Measurements from ENCODE around the gene KLF11. TPM values are rescaled to one million over a fixed set of nuclear protein-coding genes. Genes with fewer than 3 reads are reported as not detected.
A peak's percentile ranks its signal among the peaks of the same experiment; 100 is the strongest.

The KLF11 gene
- total and polyA plus RNA-seq, 9 donors, result 12.5 to 24.3 (median 21.4) TPM

DNA sequence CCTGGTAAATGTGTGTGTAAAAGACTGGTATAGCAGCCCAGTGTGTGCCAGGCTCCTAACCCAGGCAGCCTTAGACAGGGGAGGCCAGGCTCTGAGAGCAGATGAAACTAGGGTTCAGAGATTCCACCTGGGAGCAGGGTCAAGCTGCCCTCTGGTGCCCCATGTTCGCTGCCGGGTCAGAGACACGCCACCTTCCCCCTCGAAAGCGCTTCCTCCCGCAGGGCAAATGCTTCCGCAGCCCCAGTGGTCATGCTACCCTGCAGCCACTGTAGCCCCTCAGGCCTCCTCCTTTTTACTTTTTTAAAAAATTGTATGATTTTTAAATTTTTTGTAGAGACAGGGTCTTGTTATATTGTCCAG, 10.6 kb upstream of the KLF11 start:
- no peaks in the 10 kb centered on the region for H3K36me3 ChIP-seq (ENCODE audit: control insufficient read depth, insufficient read depth, low read length)
- H3K9me3 ChIP-seq (replicated peaks; ENCODE audit: control insufficient read depth, low read depth, low read length), result no peaks in the 10 kb centered on the region
- H3K4me1 ChIP-seq (ENCODE audit: control insufficient read depth, insufficient read depth, low read length), result peaks cover 44% of the 10 kb centered on the region
- H3K27ac ChIP-seq (ENCODE audit: low read length), result no peak overlapping the region
- H3K27me3 ChIP-seq (ENCODE audit: control insufficient read depth, insufficient read depth, low read length), result no peaks in the 10 kb centered on the region
- 88% methylated on average over 4 of the region's 7 CpGs for WGBS (ENCODE audit: insufficient coverage)
- no peak overlapping the region for H3K4me3 ChIP-seq (ENCODE audit: low read length)
- no peak for DNase-seq

DNA sequence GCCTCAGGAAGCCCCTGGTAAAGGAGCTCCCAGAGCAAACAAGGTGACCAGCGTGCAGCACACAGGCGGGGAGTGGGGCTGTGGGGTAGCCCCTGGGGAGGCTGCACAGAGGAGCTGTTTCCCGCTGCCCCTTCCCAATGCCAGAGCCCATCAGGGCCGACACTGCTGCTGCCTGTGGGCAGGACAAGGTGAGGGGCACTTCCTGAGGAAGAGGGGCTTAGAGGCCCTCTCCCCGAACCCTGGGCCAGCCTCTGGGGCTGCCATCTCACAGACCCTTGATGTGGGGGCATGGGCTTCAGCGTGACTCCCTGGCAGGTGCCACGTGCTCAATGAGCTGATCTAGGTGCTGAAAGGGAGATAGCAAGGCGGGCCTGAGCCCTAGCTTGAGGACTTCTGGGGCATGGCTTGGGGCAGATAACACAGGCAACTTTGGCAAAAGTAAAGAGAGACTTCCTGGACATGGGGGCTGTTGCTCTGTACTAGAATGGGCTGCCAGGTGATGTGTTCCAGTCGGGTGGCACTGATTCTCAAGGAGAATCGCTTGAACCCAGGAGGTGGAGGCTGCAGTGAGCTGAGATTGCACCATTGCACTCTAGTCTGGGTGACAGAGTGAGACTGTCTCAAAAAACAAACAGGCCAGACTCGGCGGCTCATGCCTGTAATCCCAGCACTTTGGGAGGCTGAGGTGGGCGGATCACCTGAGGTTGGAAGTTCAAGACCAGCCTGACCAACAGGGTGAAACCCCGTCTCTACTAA, 9.9 kb upstream of the KLF11 start:
- no peak overlapping the region for H3K4me3 ChIP-seq (ENCODE audit: low read length)
- peaks cover 44% of the 10 kb centered on the region for H3K4me1 ChIP-seq (ENCODE audit: control insufficient read depth, insufficient read depth, low read length)
- no peak overlapping the region for H3K27ac ChIP-seq (ENCODE audit: low read length)
- no peaks in the 10 kb centered on the region for H3K9me3 ChIP-seq (replicated peaks; ENCODE audit: control insufficient read depth, low read depth, low read length)
- H3K27me3 ChIP-seq (ENCODE audit: control insufficient read depth, insufficient read depth, low read length), result no peaks in the 10 kb centered on the region
- DNase-seq, result no peak
- H3K36me3 ChIP-seq (ENCODE audit: control insufficient read depth, insufficient read depth, low read length), result no peaks in the 10 kb centered on the region
- WGBS (ENCODE audit: insufficient coverage), result 76% methylated on average over 10 of the region's 14 CpGs

DNA sequence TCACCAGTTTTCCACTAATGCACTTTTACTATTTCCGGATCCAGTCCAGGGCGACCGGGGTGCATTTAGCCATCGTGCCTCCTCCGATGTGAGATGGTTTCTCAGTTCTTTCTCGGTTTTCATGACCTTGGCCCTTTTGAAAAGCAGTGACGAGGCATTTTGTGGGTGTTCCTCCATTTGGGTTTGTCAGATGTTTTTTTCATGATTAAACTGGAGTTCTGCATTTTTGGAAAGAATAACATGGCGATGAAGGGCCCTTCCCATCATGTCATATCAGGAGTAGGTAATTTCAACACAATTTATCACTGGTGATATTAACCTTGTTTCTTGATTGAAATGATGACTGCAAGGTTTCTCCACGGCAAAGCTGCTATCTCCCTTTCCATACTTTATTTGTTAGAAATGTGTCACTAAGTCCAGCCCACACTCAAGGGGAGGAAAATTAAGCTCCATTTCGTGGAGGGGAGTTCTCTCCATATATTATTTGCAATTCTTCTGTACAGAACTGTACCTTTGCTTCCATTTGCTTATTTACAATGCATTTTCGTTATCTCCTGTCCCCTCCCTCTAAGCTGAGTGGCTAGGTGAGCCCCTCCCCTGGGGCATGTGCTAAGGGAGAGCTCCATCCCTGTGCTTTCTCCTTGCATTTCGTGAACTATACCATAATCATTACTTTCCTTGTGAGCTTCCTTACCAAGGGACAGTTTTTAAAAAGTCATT, 8.9 kb upstream of the KLF11 start:
- WGBS (ENCODE audit: insufficient coverage), result 50% methylated on average over 1 of the region's 12 CpGs
- H3K9me3 ChIP-seq (replicated peaks; ENCODE audit: control insufficient read depth, low read depth, low read length), result no peaks in the 10 kb centered on the region
- H3K4me1 ChIP-seq (ENCODE audit: control insufficient read depth, insufficient read depth, low read length), result peaks cover 34% of the 10 kb centered on the region
- no peak overlapping the region for H3K4me3 ChIP-seq (ENCODE audit: low read length)
- no peak for DNase-seq
- H3K27me3 ChIP-seq (ENCODE audit: control insufficient read depth, insufficient read depth, low read length), result no peaks in the 10 kb centered on the region
- no peak overlapping the region for H3K27ac ChIP-seq (ENCODE audit: low read length)
- H3K36me3 ChIP-seq (ENCODE audit: control insufficient read depth, insufficient read depth, low read length), result no peaks in the 10 kb centered on the region

DNA sequence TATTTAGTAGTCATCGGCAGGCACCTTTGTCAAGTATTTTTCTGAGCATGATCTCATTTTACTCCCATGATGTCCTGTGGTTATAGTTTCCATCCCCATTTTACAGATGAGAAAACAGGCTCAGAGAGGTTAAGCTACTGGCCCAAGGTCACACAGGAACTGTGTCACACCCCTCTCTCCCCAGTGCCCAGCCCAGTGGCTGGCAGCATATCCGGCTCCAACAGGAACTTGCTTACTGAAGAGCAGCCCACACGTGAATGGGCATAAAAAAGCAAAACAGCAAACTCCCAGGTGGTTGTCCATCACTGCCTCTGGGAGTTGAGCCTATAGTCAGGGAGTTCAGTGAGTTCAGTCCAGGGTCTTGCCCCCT, 8.3 kb upstream of the KLF11 start:
- DNase-seq, result no peak
- WGBS (ENCODE audit: insufficient coverage), result no CpG with 5 or more reads among the region's 3 CpGs
- Histone ChIP-seq H3K4me1 (ENCODE audit: control insufficient read depth, insufficient read depth, low read length) (peaks cover 29% of the 10 kb centered on the region), H3K36me3 (ENCODE audit: control insufficient read depth, insufficient read depth, low read length) (no peaks in the 10 kb centered on the region), H3K9me3 (replicated peaks; ENCODE audit: control insufficient read depth, low read depth, low read length) (no peaks in the 10 kb centered on the region), H3K27ac (ENCODE audit: low read length) (no peak overlapping the region), H3K27me3 (ENCODE audit: control insufficient read depth, insufficient read depth, low read length) (no peaks in the 10 kb centered on the region), H3K4me3 (ENCODE audit: low read length) (no peak overlapping the region)

DNA sequence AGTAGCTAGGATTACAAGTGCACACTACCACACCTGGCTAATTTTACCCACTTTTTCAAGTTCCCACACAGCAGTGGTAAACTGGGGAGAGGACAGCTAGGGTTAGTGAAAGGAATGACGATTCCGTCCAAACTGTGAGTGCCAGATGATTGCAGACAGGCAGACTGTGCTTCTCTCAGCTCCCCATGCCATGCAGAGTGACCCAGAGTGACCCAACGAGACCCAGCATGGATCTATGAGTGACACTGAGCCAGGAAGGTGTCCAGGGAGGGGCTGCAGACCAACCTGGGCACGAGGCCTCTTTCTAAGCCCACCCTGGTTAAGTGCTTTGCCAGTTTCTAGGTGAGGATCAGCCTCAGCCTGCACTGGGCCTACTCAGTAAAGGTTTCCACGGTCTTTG, 7.7 kb upstream of the KLF11 start:
- Histone ChIP-seq H3K9me3 (replicated peaks; ENCODE audit: control insufficient read depth, low read depth, low read length) (no peaks in the 10 kb centered on the region), H3K27ac (ENCODE audit: low read length) (no peak overlapping the region), H3K4me1 (ENCODE audit: control insufficient read depth, insufficient read depth, low read length) (peaks cover 25% of the 10 kb centered on the region), H3K36me3 (ENCODE audit: control insufficient read depth, insufficient read depth, low read length) (no peaks in the 10 kb centered on the region), H3K4me3 (ENCODE audit: low read length) (no peak overlapping the region), H3K27me3 (ENCODE audit: control insufficient read depth, insufficient read depth, low read length) (no peaks in the 10 kb centered on the region)
- no peak for DNase-seq
- WGBS (ENCODE audit: insufficient coverage), result 62% methylated on average over 5 of the region's 5 CpGs

DNA sequence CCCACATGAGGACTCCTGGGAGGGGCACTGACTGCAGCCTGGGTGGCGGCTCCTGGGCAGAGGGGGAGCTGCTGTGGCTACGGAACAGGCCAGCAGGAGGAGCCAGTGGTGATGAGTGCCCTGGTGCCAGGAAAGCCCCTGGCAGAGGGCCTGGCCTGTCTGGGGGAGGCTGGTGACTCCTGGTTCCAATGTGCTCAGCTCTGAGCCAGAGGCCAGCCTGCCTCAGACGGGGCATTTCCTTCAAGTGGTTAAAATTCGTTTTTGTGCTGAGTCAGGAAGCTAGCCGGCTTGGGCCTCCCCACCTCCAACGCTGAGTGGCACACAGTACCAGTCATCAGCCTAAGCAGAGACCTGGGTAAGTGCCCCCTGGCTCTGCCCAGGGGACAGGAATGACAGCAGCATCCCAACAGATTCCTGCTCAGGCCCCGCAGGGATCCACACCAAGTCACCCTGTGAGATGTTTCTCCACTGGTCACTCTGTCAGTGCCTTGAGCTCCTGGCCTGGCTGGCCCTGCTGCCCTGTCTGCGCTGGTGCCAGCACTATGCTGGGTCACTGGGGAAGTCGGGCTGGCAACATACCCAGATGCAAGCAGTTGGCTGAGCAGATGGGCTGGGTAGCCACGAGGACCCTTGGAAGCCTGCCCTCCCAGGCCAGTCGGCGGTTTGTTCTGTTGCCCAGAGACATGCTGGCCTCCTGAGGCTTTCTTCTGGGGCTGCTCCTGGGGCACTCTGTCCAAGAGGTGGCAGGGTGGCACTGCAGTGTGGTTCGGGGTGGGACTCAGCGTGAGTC, 7.1 kb upstream of the KLF11 start:
- Histone ChIP-seq H3K27me3 (ENCODE audit: control insufficient read depth, insufficient read depth, low read length) (no peaks in the 10 kb centered on the region), H3K4me3 (ENCODE audit: low read length) (no peak overlapping the region), H3K9me3 (replicated peaks; ENCODE audit: control insufficient read depth, low read depth, low read length) (no peaks in the 10 kb centered on the region), H3K36me3 (ENCODE audit: control insufficient read depth, insufficient read depth, low read length) (no peaks in the 10 kb centered on the region), H3K27ac (ENCODE audit: low read length) (peak overlapping the region; percentile 74), H3K4me1 (ENCODE audit: control insufficient read depth, insufficient read depth, low read length) (peaks cover 25% of the 10 kb centered on the region)
- 67% methylated on average over 10 of the region's 14 CpGs for WGBS (ENCODE audit: insufficient coverage)
- peak; percentile 63 for DNase-seq

DNA sequence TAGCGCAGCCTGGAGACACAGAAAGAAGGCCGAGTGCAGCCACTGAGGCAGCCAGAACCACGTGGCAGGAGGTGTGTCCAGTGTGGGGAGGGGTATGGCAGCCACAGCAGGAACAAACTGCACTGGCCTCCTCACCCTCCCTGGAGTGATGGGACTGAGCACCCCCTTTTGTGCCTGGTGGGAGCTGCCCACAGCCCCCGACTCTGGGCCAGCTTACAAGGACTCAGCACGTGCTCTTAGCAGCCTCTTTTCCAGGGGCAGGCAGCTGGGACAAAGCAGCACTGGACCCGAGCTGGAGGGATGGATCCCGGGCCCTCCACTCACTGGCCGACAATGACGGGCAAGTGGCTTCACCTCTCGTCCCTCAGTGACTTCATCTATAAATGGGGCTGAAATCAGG, 5.2 kb upstream of the KLF11 start:
- H3K36me3 ChIP-seq (ENCODE audit: control insufficient read depth, insufficient read depth, low read length), result no peaks in the 10 kb centered on the region
- no peak overlapping the region for H3K4me3 ChIP-seq (ENCODE audit: low read length)
- 72% methylated on average over 10 of the region's 10 CpGs for WGBS (ENCODE audit: insufficient coverage)
- peaks cover 37% of the 10 kb centered on the region for H3K4me1 ChIP-seq (ENCODE audit: control insufficient read depth, insufficient read depth, low read length)
- H3K27ac ChIP-seq (ENCODE audit: low read length), result no peak overlapping the region
- no peaks in the 10 kb centered on the region for H3K9me3 ChIP-seq (replicated peaks; ENCODE audit: control insufficient read depth, low read depth, low read length)
- DNase-seq, result no peak
- H3K27me3 ChIP-seq (ENCODE audit: control insufficient read depth, insufficient read depth, low read length), result no peaks in the 10 kb centered on the region

DNA sequence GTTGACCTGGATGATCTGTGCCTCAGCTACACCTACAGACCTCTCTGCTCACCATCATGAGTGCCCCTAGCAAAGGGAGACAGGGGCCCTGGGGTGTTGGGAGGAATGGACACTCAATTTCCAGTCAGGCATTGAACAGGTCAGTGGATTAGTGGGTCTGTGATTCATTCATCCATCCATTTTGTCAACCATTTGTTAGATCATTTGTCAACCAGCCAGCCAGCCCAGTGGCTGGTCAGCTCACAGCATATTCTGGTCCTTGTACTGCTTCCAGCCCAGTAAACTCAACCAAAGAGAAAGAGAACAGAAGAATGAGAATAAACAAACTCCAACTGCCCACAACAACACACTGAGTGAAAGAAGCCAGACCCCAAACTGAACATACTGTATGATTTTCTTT, 4.6 kb upstream of the KLF11 start:
- H3K27ac ChIP-seq (ENCODE audit: low read length), result no peak overlapping the region
- no peaks in the 10 kb centered on the region for H3K36me3 ChIP-seq (ENCODE audit: control insufficient read depth, insufficient read depth, low read length)
- no peak for DNase-seq
- H3K4me1 ChIP-seq (ENCODE audit: control insufficient read depth, insufficient read depth, low read length), result peaks cover 37% of the 10 kb centered on the region
- no peaks in the 10 kb centered on the region for H3K9me3 ChIP-seq (replicated peaks; ENCODE audit: control insufficient read depth, low read depth, low read length)
- H3K27me3 ChIP-seq (ENCODE audit: control insufficient read depth, insufficient read depth, low read length), result no peaks in the 10 kb centered on the region
- no peak overlapping the region for H3K4me3 ChIP-seq (ENCODE audit: low read length)

DNA sequence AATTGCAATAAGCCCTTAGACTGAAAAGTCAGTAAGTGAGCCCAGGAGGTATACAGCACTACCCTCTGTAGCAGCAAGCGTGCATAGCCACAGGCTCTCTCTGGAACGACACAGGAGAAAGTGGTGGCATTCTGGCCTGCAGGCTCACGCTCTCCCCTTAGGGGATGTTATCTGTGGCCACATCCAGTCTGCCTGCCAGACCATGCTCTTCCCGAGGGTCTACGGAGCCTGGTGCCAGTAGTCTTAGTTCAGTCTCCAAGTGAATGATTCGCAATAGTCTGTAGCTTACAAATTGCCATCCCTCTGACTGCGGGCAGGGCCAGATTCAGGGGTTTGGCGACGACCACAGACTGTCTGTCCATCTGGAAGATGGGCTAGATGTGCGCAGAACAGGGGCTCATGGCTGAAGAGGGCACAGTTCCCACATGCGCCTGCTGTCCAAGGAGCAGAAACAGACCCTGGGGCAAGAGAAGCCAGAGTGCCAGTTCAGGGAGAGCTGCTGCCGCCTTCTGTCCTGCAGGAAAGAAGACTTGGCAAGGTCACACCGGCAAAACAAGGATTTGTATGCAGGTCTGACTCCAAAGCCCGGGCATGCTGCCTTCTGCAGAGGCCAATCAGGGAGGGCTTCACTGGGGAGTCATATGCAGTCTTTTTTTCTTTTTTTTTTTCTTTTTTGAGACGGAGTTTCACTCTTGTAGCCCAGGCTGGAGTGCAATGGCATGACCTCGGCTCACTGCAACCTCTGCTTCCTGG, 3.5 kb upstream of the KLF11 start:
- no peak overlapping the region for H3K27ac ChIP-seq (ENCODE audit: low read length)
- peaks cover 44% of the 10 kb centered on the region for H3K4me1 ChIP-seq (ENCODE audit: control insufficient read depth, insufficient read depth, low read length)
- WGBS (ENCODE audit: insufficient coverage), result 79% methylated on average over 15 of the region's 16 CpGs

DNA sequence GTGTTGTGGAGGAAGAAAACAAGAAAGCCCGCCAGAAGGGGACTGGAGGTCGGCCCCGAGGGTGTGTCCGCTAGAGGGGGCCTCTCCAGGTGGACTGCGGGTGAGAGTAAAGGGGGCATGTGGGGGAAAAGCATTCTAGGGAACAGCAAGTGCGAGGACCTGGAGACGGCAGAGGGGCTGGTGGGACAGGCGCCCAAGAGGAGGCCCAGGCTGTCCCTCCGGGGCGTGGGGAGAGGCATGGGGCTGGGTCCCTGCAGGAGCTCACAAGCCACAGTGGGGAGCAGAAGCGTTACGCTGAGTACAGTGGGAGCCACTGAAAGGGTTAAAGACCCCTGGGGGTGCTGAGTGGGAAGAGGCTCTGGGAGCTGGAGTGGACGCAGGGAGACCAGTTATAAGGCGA, 1.6 kb upstream of the KLF11 start:
- no peaks in the 10 kb centered on the region for H3K9me3 ChIP-seq (replicated peaks; ENCODE audit: control insufficient read depth, low read depth, low read length)
- peaks cover 14% of the 10 kb centered on the region for H3K36me3 ChIP-seq (ENCODE audit: control insufficient read depth, insufficient read depth, low read length)
- no peak overlapping the region for H3K4me3 ChIP-seq (ENCODE audit: low read length)
- no peaks in the 10 kb centered on the region for H3K27me3 ChIP-seq (ENCODE audit: control insufficient read depth, insufficient read depth, low read length)
- H3K4me1 ChIP-seq (ENCODE audit: control insufficient read depth, insufficient read depth, low read length), result peaks cover 36% of the 10 kb centered on the region
- 81% methylated on average over 11 of the region's 14 CpGs for WGBS (ENCODE audit: insufficient coverage)
- no peak overlapping the region for H3K27ac ChIP-seq (ENCODE audit: low read length)
- no peak for DNase-seq

More for the DNA sequence above, 3.5 kb upstream of the KLF11 start:
- Histone ChIP-seq H3K4me3 (ENCODE audit: low read length) (no peak overlapping the region), H3K27me3 (ENCODE audit: control insufficient read depth, insufficient read depth, low read length) (no peaks in the 10 kb centered on the region), H3K36me3 (ENCODE audit: control insufficient read depth, insufficient read depth, low read length) (no peaks in the 10 kb centered on the region), H3K9me3 (replicated peaks; ENCODE audit: control insufficient read depth, low read depth, low read length) (no peaks in the 10 kb centered on the region)
- no peak for DNase-seq

Data from muscle of leg (tissue), 11 donors.